HEK293T (cell line): ENCODE measurements around the gene CA12.

Source experiments
- ARNT ChIP-seq: fragments of 450-650 bp; IDR thresholded peaks from 2 replicates; pipeline ENCODE4 v1.6.1; 2017; ENCODE audit warnings: mild to moderate bottlenecking
- BHLHE40 ChIP-seq: fragments of 450-650 bp; IDR thresholded peaks from 2 replicates; pipeline ENCODE4 v1.6.1; 2016; ENCODE audit warnings: mild to moderate bottlenecking, moderate library complexity, borderline replicate concordance
- ELF4 ChIP-seq: fragments of 450-650 bp; IDR thresholded peaks from 2 replicates; pipeline ENCODE4 v1.6.1; 2017; ENCODE audit warnings: antibody characterized with exemption
- FOXA1 ChIP-seq: fragments of 450-650 bp; IDR thresholded peaks from 2 replicates; pipeline ENCODE4 v1.6.1; 2016; ENCODE audit warnings: mild to moderate bottlenecking
- FOXK2 ChIP-seq: fragments of 450-650 bp; IDR thresholded peaks from 2 replicates; pipeline ENCODE4 v1.6.1; 2016; ENCODE audit warnings: mild to moderate bottlenecking
- FOXM1 ChIP-seq: fragments of 450-650 bp; IDR thresholded peaks from 2 replicates; pipeline ENCODE4 v1.6.1; 2017; ENCODE audit warnings: mild to moderate bottlenecking, borderline replicate concordance
- HDGF ChIP-seq: fragments of 450-650 bp; IDR thresholded peaks from 2 replicates; pipeline ENCODE4 v1.6.1; 2017; ENCODE audit warnings: antibody characterized with exemption, borderline replicate concordance
- NFRKB ChIP-seq: fragments of 450-650 bp; IDR thresholded peaks from 2 replicates; pipeline ENCODE4 v1.6.1; 2016; ENCODE audit warnings: mild to moderate bottlenecking, moderate library complexity
- SP1 ChIP-seq: fragments of 450-650 bp; IDR thresholded peaks from 2 replicates; pipeline ENCODE4 v1.6.1; 2017
- SUZ12 ChIP-seq: fragments of 450-650 bp; IDR thresholded peaks from 2 replicates; pipeline ENCODE4 v1.6.1; 2016; ENCODE audit warnings: mild to moderate bottlenecking
- TARDBP ChIP-seq: fragments of 450-650 bp; IDR thresholded peaks from 2 replicates; pipeline ENCODE4 v1.6.1; 2016
- ZNF384 ChIP-seq: fragments of 450-650 bp; IDR thresholded peaks from 2 replicates; pipeline ENCODE4 v1.6.1; 2016

DNA sequence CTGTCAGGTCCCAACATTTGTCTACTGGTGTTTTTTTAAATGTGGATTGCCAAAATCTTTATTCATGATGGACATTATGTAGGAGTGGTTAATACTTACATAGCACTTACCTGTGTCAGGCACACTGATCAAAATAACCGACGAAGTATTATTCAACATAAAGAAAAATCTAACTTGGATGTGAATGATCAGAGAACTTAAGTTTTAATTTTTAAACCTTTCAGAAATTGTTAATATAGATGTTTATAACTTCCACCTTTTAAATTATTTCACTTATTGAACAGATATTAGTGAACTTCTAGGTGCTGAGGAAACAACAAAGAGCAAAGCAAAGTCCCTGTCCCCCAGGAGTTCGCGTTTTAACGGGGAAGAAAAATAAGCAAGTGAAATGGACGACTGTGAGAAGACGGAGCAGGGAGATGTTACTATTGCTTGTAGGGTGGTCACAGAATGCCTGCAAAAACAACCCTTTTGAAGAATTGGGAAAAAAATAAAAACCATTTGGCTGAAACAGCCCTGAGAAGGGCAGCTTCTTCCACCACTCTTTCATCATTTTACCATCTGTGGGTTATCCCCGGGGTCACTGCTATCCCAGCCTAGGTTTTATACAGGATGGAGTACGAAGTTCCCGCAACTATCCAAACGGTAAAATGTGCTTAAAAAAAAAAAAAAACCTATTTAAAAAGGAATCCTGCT lies 105.2 kb downstream of the CA12 start:
- TF ChIP-seq SP1 (no peak), ELF4 (no peak), FOXM1 (no peak), BHLHE40 (no peak), TARDBP (no peak), HDGF (no peak), FOXA1 (no peak), ARNT (no peak), FOXK2 (no peak), SUZ12 (no peak), ZNF384 (no peak), NFRKB (no peak)
